Peyer's patch (tissue), 4 donors: ENCODE measurements around the gene CARMIL3.

ENCODE experiments used
- POLR2A ChIP-seq, 2 donors: fragments of 450-650 bp; IDR thresholded peaks; one replicate each; pipeline ENCODE4 v1.5.1; 2017; ENCODE audit warnings: antibody characterized with exemption in 2 of 2, mild to moderate bottlenecking in 2 of 2, moderate library complexity in 2 of 2
- TF ChIP-seq, protein P1 (sequence below), 6 experiments: fragments of 450-650 bp in 4 of 6; fragments of 200-600 bp in 2 of 6; sonication (generic) in 1 of 6; IDR thresholded peaks; one replicate each; pipeline ENCODE4 v1.5.1; 2017 to 2019; ENCODE audit warnings: antibody characterized with exemption in 6 of 6, mild to moderate bottlenecking in 3 of 6, moderate library complexity in 1 of 6

DNA sequence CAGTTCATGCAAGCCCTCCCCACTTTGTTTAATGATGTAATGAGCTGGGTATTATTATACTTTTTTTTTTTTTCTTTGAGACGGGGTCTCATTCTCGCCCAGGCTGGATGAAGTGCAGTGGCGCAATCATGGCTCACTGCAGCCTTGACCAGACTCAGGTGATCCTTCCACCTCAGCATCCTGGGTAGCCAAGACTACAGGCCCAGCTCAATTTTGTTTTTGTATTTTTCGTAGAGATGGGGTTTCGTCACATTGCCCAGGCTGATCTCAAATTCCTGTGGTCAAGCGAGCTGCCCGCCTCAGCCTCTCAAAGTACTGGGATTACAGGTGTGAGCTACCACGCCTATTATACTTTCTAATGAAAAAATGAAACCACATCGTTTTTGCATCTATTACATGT, 58.3 kb downstream of the CARMIL3 start:
- TF ChIP-seq, protein P1, sequence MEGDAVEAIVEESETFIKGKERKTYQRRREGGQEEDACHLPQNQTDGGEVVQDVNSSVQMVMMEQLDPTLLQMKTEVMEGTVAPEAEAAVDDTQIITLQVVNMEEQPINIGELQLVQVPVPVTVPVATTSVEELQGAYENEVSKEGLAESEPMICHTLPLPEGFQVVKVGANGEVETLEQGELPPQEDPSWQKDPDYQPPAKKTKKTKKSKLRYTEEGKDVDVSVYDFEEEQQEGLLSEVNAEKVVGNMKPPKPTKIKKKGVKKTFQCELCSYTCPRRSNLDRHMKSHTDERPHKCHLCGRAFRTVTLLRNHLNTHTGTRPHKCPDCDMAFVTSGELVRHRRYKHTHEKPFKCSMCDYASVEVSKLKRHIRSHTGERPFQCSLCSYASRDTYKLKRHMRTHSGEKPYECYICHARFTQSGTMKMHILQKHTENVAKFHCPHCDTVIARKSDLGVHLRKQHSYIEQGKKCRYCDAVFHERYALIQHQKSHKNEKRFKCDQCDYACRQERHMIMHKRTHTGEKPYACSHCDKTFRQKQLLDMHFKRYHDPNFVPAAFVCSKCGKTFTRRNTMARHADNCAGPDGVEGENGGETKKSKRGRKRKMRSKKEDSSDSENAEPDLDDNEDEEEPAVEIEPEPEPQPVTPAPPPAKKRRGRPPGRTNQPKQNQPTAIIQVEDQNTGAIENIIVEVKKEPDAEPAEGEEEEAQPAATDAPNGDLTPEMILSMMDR (IDR thresholded peaks at IDR 0.05), result no peak
- TF ChIP-seq POLR2A (IDR thresholded peaks at IDR 0.05), result no peak
